ENCODE measurements around the gene GABBR2.

- TF ChIP-seq CTCF (IDR thresholded peaks at IDR 0.05; ENCODE audit: low read depth, low read length) (no peak), EZH2phosphoT487 (IDR thresholded peaks at IDR 0.05; ENCODE audit: low read depth) (no peak)
Measured at GRCh38 chr9:98691890-98692289, 16.8 kb downstream of the GABBR2 start.

All from OCI-LY3 (cell line).